LNCAP (cell line): ENCODE measurements around the gene TMEM225B.

Source experiments
- TF ChIP-seq, protein P1 (sequence below): fragments of 450-650 bp; IDR thresholded peaks from 2 replicates; pipeline ENCODE4 v1.5.1; 2017; ENCODE audit warnings: mild to moderate bottlenecking

TMEM225B gene

DNA sequence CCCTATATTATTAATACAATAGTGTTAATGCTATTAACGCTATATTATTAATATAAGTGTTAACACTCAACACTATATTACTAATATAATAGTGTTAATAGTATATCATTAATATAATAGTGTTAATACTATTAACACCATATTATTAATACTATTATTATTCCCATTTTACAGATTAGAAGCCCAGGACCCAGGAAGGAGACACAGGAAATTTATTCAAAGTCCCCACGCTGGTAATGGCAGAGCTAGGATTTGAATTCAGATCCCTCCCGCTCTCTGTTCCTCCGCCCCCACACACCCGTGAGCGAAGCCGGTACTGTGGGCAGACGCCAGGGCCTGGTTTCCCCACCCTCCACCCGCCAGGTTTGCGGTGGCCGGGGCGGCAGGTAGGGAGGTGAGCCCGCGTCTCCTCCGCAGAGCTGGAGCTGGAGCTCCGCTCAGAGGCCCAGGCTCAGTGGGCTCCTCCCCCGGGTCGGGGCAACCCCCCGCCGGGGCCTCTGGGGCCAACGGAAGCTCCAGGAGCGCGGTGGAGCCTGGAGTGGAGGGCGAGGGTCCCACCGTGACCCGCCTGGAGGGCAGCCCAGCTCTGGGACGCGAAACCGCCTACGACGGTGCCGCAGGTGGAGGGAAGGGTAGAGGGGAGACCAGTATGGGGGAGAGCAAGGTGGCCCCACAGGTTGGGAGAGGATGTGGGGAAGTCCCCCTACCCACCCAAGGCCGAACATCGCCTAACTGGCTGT, at the start of gene TMEM225B:
Gene TMEM225B, plus strand, starts transcription at position 506 of the 740 bp plus-strand sequence. CDS start 6,122 bp downstream, outside the sequence.
- TF ChIP-seq, protein P1, sequence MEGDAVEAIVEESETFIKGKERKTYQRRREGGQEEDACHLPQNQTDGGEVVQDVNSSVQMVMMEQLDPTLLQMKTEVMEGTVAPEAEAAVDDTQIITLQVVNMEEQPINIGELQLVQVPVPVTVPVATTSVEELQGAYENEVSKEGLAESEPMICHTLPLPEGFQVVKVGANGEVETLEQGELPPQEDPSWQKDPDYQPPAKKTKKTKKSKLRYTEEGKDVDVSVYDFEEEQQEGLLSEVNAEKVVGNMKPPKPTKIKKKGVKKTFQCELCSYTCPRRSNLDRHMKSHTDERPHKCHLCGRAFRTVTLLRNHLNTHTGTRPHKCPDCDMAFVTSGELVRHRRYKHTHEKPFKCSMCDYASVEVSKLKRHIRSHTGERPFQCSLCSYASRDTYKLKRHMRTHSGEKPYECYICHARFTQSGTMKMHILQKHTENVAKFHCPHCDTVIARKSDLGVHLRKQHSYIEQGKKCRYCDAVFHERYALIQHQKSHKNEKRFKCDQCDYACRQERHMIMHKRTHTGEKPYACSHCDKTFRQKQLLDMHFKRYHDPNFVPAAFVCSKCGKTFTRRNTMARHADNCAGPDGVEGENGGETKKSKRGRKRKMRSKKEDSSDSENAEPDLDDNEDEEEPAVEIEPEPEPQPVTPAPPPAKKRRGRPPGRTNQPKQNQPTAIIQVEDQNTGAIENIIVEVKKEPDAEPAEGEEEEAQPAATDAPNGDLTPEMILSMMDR, result no peak

GRCh38 chr7:99551334-99551733, 46.7 kb upstream of the TMEM225B start:
- TF ChIP-seq, protein P1, result no peak

DNA sequence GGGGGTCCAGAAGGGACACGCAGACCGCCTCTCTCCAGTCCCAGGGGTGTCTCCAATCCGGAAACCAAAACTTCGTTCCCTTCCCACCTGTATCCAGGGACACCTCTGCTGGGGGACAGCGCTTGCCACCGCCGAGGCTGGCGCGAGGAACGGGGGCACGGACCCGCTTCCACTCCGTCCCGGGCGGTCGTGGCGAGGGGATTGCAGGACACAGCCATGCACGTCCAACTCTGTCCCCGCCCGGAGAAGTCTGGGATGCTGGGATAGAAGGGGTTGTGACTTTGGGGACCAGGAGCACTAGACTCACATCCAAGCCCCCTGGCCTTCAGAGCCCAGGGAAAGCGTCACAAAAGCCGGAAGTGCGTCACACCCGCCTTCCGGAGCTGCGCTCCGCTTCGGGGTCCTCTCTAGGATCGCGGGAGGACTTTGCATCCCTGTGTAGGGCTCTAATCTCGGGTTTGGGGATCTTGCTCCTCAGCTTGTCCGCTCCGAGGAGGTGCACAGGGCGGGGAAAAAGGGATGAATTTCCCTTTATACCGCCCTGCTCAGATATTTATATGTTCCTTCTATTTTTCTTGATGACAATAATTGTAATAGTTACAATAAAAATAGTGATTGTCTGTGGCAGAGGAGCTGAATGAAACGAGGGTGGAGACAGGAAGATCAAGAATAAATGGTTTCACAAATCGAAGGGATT, 46.2 kb upstream of the TMEM225B start, which contains the start of gene FAM200A:
Gene FAM200A, minus strand, starts transcription at position 348 of the 697 bp plus-strand sequence. CDS start 3,707 bp downstream, outside the sequence.
- TF ChIP-seq, protein P1, result no peak

DNA sequence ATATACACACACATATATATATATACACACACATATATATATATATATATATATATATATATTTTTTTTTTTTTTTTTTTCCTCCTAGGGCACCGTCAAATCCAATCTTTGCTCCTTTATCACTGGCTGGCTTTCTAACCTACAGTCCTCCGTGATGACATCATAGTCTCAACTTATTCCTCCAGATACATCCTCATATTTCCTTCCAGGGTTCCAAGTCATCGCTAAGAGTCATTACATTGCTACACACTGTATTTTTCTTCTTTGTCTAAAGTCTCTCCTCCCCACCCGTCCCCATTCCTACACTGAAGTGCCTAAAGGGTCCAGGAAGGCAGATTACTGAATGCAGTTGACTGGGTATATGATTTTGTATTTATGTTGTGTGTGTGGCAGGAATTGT, 45.0 kb upstream of the TMEM225B start:
- TF ChIP-seq, protein P1, result no peak

DNA sequence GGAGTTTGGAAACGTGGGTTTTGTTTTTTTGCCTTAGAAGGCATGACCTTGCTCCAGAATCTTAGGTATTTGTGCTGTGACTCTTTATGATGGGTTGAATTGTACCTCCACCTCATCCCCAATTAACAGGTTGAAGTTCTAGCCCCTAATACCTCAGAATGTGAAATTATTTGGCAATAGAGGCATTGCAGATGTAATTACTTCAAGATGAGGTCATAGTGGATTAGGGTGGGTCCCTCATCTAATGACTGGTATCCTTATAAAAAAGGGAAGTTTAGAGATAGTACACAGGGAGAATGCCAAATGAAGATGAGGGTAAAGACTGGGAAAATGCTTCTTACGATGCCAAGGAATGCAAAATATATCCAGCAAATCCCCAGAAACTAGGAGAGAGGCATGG, 43.1 kb upstream of the TMEM225B start:
- TF ChIP-seq, protein P1, result no peak

- TF ChIP-seq, protein P1, result no peak
These were observed 40.9 kb upstream of the TMEM225B start for GRCh38 chr7:99557196-99557607.

GRCh38 chr7:99557940-99558305, 40.1 kb upstream of the TMEM225B start:
- TF ChIP-seq, protein P1, result no peak
